ENCODE measurements around the gene LMNA. TPM values are rescaled to one million over a fixed set of nuclear protein-coding genes. Genes with fewer than 3 reads are reported as not detected.
"Not testable (repeated sequence)": the region's sequence is repeated elsewhere in the genome, so short reads cannot be mapped to it uniquely, and the experiment has no call there.

The LMNA gene
- total RNA-seq, 6 donors from 2014 or later: 156 to 1,281 (median 388) TPM

DNA sequence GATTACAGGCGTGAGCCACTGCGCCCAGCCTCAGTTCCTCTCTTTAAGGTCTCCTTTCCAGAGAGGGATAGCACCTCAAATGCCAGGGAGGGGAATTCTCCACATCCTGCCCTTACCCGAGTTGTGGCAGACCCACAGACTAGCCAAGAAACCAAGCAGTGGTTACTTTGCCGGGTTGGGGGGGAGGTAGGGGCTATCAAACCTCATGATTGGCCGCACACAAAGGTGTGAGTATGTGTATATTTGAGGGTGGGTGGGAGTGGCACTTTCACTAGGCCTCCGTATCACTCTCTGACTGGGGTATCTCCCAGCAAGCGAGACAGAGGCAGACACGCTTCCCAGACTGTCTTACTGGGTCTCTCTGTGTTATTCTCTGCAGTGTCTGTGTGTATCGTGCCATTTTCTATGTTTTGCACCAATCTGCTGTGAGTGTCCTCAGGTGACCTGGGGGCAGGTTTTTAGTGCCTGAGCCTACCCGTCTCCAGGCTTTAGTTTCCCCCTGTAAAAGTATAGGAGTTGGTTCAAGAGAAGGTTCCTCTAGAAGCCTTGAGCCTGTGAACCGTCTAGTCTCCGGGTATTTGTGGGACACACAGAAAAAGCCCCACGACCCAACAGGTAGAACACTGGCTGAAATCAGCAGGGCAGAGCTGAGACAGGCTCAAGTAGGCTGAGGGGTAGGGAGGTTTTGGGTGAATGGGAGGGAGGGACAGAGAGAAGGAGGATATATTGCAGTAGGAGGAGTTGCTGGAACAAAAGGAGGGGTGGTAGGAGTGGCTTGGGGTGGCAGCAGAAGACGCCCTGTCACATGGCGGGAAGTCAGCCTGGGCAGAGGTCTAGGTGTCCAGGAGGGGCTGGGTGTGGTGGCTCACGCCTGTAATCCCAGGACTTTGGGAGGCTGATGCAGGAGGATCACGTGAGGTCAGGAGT is 10.3 kb downstream of the LMNA start:
- ATAC-seq (ENCODE audit: low FRiP score in 2 of 2) (peak in 1 of 2 donors; percentile 3), DNase-seq (peak in 1 of 2 donors; percentile 79)
- TF ChIP-seq EP300 (IDR thresholded peaks at IDR 0.05): no peak
- TF ChIP-seq POLR2A (IDR thresholded peaks at IDR 0.05): peak in 2 of 4 donors; percentile 9 to 40
- TF ChIP-seq POLR2AphosphoS5 (IDR thresholded peaks at IDR 0.05): peak; percentile 41 to 66
- Histone ChIP-seq H3K9me3 (no peaks in the 10 kb centered on the region), H3K27ac (peak overlapping the region; percentile 94 to 98 (median 96)), H3K36me3 (peaks cover 0 to 6% (median 3%) of the 10 kb centered on the region in 4 donors), H3K27me3 (no peaks in the 10 kb centered on the region), H3K4me3 (peak overlapping the region in 1 of 4 donors; percentile 40), H3K4me1 (peaks cover 98 to 100% (median 99%) of the 10 kb centered on the region in 4 donors)
- WGBS, 2 donors: 59 to 68% methylated on average over 16 to 17 of the region's 17 CpGs

DNA sequence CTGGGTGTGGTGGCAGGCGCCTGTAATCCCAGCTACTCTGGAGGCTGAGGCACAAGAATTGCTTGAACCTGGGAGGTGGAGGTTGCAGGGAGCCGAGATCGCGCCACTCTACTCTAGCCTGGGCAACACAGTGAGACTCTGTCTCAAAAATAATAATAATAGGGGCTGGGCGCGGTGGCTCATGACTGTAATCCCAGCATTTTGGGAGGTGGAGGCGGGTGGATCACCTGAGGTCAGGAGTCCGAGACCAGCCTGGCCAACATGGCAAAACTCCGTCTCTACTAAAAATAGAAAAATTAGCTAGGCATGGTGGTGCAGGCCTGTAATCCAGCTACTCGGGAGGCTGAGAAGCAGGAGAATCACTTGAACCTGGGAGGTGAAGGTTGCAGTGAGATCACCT is 11.0 kb downstream of the LMNA start:
- H3K9me3 ChIP-seq; H3K4me3 ChIP-seq; ATAC-seq (ENCODE audit: low FRiP score in 2 of 2); H3K36me3 ChIP-seq; DNase-seq; H3K27me3 ChIP-seq: not testable (repeated sequence)
- Histone ChIP-seq H3K4me1 (peaks cover 98 to 100% (median 99%) of the 10 kb centered on the region in 4 donors), H3K27ac (peak overlapping the region; percentile 94 to 98 (median 96))
- WGBS, 2 donors: 87 to 88% methylated on average over 10 of the region's 10 CpGs

DNA sequence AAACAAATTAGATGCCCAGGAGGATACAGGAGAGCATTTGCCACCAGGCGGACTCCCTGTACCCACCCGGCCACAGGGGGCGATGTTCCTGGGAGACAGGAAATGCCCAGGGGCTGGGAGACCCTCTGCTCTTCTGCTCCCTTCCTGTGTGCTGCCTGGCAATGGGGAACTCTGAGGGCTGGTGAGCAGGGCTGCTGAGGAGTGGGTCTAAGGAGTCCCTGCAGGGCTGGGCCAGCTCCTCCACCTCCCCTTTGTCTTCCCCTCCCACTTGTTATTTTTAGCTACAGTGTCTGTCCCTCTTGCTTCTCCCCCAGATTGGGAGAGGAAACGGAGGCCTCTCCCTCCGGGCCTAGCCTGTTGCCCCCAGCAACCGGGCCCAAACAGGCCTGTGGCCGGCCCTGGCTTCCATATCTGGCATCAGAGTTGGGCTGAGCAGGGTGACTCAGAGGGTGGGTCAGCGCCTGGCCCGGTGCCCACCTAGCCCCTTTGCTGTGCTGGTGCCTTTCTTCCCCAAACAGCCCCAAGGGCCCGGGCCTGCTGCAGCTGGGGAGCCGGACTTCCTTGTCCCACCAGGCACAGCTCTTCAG is 11.6 kb downstream of the LMNA start:
- H3K4me3 ChIP-seq: peak overlapping the region in 1 of 4 donors; percentile 29
- TF ChIP-seq, protein P1, sequence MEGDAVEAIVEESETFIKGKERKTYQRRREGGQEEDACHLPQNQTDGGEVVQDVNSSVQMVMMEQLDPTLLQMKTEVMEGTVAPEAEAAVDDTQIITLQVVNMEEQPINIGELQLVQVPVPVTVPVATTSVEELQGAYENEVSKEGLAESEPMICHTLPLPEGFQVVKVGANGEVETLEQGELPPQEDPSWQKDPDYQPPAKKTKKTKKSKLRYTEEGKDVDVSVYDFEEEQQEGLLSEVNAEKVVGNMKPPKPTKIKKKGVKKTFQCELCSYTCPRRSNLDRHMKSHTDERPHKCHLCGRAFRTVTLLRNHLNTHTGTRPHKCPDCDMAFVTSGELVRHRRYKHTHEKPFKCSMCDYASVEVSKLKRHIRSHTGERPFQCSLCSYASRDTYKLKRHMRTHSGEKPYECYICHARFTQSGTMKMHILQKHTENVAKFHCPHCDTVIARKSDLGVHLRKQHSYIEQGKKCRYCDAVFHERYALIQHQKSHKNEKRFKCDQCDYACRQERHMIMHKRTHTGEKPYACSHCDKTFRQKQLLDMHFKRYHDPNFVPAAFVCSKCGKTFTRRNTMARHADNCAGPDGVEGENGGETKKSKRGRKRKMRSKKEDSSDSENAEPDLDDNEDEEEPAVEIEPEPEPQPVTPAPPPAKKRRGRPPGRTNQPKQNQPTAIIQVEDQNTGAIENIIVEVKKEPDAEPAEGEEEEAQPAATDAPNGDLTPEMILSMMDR (IDR thresholded peaks at IDR 0.05): peak in 3 of 6 experiments; percentile 24 to 34 (median 31)
- TF ChIP-seq EP300 (IDR thresholded peaks at IDR 0.05): no peak
- TF ChIP-seq POLR2AphosphoS5 (IDR thresholded peaks at IDR 0.05): peak in 1 of 2 donors; percentile 63
- peak in 2 of 4 donors; percentile 2 to 50 for TF ChIP-seq POLR2A (IDR thresholded peaks at IDR 0.05)

DNA sequence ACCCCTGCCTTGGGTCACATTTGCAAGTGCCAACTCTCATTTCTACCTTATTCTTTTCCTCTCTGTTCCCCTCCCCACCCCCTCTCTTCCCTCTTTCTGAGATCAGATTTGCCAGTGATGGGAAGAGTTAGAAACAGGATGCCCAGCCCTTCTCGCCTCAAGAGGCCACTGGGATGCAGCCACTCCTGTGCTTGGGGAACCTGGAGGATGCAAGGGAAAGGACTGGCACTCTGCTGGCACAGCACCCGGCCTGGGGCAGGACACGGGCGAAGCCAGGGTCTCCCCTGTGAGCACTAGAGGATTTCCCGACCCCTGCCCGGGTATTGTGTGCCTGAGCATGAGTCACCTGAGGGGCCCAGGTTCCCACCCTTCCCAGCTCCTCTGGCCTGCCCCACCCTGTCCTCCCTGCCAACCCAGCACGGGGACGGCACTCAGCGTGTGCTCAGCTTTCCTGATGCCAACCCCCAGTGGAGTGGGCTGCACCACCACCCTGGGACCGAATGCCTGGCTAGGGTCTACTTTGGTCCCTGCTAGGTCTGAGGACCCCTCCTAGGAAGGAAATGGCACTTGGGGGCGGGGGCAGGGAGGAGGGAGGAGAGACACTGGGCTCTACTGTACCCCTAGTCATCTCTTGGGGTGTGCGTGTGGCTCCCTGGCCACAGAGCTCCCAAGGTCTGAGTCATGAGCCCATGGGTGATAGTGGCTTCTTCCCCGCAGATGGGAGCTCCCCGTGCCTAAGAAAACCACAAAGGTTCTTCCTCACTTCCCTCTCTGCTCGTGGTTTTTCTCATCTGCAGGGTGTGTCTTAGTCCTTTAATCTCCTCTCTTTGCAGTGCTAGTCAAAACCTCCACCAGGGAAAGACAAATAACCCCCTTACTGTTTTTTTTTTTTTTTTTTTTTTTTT is 12.4 kb downstream of the LMNA start:
- Histone ChIP-seq H3K27ac (peak overlapping the region; percentile 94 to 98 (median 96)), H3K4me1 (peaks cover 87 to 91% (median 89%) of the 10 kb centered on the region in 4 donors), H3K9me3 (no peaks in the 10 kb centered on the region), H3K27me3 (no peaks in the 10 kb centered on the region), H3K36me3 (peaks cover 11 to 15% (median 15%) of the 10 kb centered on the region in 4 donors), H3K4me3 (peak overlapping the region in 1 of 4 donors; percentile 29)
- ATAC-seq (ENCODE audit: low FRiP score in 2 of 2) (peak; percentile 1 to 39), DNase-seq (peak; percentile 71 to 81)
- TF ChIP-seq EP300 (IDR thresholded peaks at IDR 0.05): peak in 2 of 4 donors; percentile 14 to 62
- TF ChIP-seq, protein P1 (IDR thresholded peaks at IDR 0.05): no peak
- peak; percentile 0 to 51 for TF ChIP-seq POLR2AphosphoS5 (IDR thresholded peaks at IDR 0.05)
- WGBS, 2 donors: 28 to 33% methylated on average over 5 to 15 of the region's 15 CpGs

More for the DNA sequence above, 11.6 kb downstream of the LMNA start:
- Histone ChIP-seq H3K27ac (peak overlapping the region; percentile 94 to 98 (median 96)), H3K4me1 (peaks cover 94 to 99% (median 96%) of the 10 kb centered on the region in 4 donors), H3K36me3 (peaks cover 4 to 8% (median 7%) of the 10 kb centered on the region in 4 donors), H3K27me3 (no peaks in the 10 kb centered on the region), H3K9me3 (no peaks in the 10 kb centered on the region)
- 21 to 25% methylated on average over 11 of the region's 11 CpGs for WGBS, 2 donors
- DNase-seq: peak; percentile 88 to 96
- peak; percentile 73 for ATAC-seq (ENCODE audit: low FRiP score in 2 of 2)

DNA sequence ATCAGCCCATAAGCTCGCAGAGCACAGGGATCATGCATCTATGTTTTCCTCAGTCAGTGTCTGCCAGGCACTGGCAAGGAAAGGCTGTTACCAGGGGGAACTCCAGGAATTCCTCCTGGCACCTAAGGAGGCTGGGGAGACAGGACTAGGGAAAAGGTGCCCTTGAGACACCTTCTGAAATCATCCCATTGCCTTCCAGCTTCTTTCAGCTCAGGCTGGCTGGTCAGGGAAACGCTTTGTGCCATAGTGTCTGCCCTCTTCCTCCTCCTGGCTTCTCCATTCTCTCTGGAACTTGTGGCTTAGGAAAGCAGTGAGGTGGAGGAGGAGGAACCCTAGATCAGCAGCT is 13.8 kb downstream of the LMNA start:
- Histone ChIP-seq H3K4me3 (peak overlapping the region in 1 of 4 donors; percentile 9), H3K4me1 (peaks cover 73 to 77% (median 75%) of the 10 kb centered on the region in 4 donors), H3K36me3 (peaks cover 16 to 29% (median 27%) of the 10 kb centered on the region in 4 donors), H3K9me3 (no peaks in the 10 kb centered on the region), H3K27me3 (no peaks in the 10 kb centered on the region), H3K27ac (peak overlapping the region; percentile 87 to 97 (median 94))
- DNase-seq (no peak), ATAC-seq (ENCODE audit: low FRiP score in 2 of 2) (no peak)
- TF ChIP-seq POLR2AphosphoS5 (IDR thresholded peaks at IDR 0.05): no peak
- TF ChIP-seq, protein P1 (IDR thresholded peaks at IDR 0.05): no peak
- TF ChIP-seq POLR2A (IDR thresholded peaks at IDR 0.05): no peak
- TF ChIP-seq EP300 (IDR thresholded peaks at IDR 0.05): no peak
- WGBS, 2 donors: 63% methylated on average over 2 of the region's 2 CpGs
